CD4-positive, alpha-beta T cell treated with Interleukin-17A for 1 hour (primary cell): ENCODE results near the gene PTPRT.
"Not testable (repeated sequence)": the region's sequence is repeated elsewhere in the genome, so short reads cannot be mapped to it uniquely, and the experiment has no call there.

ENCODE experiments used
- DNase-seq: peaks from one replicate; pipeline ENCODE4 v3.0.0-alpha.2; 2020

Gene PTPRT

DNA sequence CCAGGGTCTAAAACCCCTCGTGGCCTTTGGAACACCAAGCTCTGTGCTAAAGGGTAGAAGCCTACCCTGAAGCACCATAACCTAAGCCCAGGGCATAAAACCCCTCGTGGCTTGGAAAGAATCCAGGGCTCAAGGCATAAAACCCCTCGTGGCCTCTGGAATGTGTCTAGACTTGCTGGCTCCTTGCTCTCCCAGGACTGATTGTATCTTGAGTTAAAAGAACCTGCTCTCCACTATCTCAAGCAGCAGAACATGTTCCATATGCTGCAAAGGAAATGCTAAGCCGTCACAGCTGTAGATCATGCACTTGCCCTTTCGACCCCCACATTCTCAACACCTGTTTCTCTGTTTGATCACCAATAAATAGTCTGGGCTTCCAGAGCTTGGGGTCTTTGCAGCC is 288.9 kb downstream of the PTPRT start:
- DNase-seq, result not testable (repeated sequence)

DNA sequence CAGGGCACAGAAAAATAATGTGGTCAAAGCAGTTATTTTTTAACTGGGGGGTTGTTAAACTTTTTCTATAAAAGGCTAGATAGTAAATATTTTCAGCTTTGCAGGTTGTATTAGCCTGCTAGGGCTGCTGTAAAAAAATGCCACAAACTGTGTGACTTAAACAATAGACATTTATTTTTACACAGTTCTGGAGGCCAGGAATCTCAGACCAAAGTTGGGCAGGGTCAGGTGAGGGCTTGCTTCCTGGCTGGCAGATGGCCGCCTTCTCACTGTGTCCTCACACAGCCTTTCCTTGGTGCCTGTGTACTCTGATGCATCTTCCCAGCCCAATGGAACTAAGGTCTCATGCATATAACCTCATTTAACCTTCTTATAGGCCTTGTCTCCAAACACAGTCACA is 294.7 kb downstream of the PTPRT start:
- no peak for DNase-seq

DNA sequence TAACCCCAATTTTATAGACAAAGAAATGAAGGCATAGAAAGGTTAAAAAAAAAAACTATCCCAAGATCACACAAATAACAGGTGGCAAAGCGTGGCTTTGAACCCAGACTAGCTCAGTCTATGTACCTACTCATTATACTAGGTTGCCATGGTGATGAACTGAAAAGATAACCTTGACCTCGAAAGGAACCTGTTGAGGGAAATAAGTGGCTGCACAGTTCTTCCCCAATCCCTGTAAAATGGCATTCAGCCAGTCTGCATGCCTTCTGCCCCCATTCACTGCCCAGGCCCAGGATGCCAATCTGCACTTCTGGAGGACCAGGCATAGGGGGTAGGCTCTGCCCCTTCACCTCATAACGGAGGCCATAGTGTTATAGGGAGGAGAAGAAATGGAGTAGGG is 295.2 kb downstream of the PTPRT start:
- DNase-seq, result no peak

- DNase-seq, result no peak
Observed at GRCh38 chr20:42889517-42889916, 300.2 kb downstream of the PTPRT start.

- DNase-seq, result no peak
Observed at GRCh38 chr20:42887281-42887680, 302.4 kb downstream of the PTPRT start.

DNA sequence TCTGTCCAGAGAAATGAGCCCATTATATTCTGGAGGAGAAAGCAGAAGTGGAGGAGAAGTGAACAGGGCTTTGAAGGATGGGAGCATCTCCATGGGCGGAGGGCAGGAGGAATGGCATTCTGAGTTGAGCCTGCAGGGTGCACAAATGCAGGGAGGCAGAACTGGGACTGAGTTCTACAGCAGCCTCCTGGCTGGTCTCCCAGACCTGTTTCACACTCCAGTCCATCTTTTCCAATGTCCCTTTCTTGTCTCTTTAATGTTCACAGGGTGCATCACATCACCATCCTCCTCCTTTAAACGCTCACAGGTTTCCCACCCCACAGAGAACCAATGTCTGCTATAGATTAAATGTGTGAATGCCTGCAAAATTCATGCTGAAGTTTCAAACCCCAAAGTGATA is 302.9 kb downstream of the PTPRT start:
- no peak for DNase-seq

- no peak for DNase-seq
Observed at GRCh38 chr20:42886046-42886445, 303.7 kb downstream of the PTPRT start.

GRCh38 chr20:42875581-42875980 is 314.1 kb downstream of the PTPRT start:
- DNase-seq, result no peak

- no peak for DNase-seq
Observed at GRCh38 chr20:42873259-42873658, 316.4 kb downstream of the PTPRT start.

- DNase-seq, result no peak
Observed at GRCh38 chr20:42864116-42864515, 325.6 kb downstream of the PTPRT start.

- DNase-seq, result no peak
Observed at GRCh38 chr20:42862446-42862845, 327.3 kb downstream of the PTPRT start.

DNA sequence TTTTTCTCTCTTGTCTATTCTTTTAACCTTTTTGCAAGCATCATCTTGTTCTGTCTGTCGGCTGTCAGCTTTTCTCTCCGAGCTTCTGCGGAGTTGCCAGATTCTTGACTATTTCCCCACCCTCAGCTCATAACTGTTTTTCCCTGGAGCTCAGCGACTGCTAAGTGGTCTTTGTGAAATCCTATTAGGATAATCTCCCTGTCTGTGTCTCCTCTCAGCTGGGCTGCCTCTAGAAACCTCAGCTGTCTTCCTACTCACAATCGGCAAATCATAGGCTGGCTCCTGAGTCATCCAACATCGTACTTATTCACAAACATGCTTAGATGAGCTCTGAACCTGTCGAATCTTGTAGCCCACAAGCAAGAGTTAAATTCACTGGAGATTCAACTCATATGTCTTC is 332.3 kb downstream of the PTPRT start:
- no peak for DNase-seq

DNA sequence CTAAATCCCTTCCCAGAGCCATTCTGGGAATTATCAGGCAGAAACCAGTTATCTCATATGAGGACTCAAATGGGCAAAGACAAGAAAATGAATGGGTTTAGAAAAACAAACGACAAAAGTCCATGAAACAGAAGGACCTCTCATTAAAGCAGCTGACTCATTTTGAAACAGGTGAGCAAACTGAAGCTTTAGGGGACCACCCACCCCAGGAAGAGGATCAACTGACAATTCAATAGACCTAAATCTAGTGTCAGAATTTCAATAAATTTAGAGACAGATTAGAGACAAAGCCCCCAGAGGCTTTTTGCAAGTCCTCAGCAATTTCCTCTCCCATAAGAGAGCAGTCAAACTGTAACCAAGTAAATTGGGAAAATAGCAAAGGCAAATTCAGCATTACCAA is 333.8 kb downstream of the PTPRT start:
- DNase-seq, result no peak

- no peak for DNase-seq
Observed at GRCh38 chr20:42852691-42853090, 337.0 kb downstream of the PTPRT start.

GRCh38 chr20:42846784-42847490 is 342.8 kb downstream of the PTPRT start:
- no peak for DNase-seq

- DNase-seq, result no peak
Observed at GRCh38 chr20:42844751-42845150, 345.0 kb downstream of the PTPRT start.

DNA sequence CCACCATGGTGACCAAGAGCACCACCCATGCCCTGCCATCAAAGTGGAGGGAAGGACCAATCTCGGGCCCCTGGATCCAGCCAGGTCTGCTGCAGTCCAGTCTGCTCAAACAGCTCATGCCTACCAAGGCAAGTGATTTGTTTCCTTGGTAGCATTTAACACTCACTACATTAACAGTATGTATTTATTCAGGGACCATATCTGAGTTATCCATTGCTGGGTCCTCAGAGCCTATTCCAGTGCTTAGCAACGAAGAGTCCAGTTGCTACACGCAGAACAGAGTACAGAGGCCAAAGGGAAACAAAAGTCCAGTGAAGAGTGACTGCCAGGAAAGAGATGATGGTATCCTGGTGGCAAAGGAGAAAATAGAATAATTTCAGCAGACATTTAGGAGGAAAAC is 352.2 kb downstream of the PTPRT start:
- DNase-seq, result no peak

- no peak for DNase-seq
Observed at GRCh38 chr20:42836339-42836738, 353.4 kb downstream of the PTPRT start.

- no peak for DNase-seq
Observed at GRCh38 chr20:42807876-42808275, 381.8 kb downstream of the PTPRT start.

DNA sequence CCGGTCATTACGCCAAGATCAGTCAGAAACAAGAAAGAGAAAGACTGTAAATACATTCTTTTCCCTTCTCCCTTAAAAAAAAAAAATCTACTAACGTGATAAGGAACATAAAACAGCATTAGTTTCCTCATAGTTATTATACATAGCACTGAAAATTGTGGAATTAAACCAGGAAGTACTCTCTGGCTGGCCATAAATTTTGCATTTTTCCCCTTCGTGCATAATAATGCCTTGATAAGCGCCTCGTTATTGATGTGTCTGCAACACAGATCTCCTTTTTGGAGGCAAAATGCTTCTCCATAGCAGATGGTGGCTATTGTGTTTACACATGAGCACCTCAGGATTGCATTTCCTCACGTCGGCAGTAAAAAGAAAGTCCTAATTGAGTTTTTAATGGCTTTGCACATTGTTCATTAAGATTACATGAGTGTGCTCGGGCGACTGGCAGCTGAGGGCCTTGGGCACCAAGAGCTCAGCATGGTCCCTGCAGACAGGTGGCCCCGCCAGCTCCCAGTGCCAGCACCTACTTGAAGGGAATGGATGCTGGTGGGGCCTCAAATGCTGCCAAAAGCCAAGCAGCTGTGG is 394.5 kb downstream of the PTPRT start:
- DNase-seq, result no peak

GRCh38 chr20:42792052-42792451 is 397.7 kb downstream of the PTPRT start:
- DNase-seq, result no peak

DNA sequence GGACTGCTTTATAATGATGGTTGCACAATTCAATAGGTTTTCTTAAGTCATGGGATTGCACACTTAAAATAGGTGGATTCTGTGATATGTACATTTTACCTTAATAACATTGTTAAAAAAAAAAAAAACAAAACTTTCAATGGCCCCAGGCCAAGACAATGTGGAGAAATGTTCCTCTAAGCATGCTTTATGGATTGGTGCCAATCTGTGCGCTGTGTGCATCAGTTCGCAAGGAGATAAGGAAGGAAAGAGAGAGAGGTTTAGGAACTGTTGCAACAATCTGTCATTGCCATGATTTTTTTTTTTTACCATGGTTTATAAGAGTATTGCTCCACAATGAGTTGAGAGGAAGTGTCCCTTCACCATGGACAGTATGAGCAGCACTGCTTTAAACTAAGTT is 399.6 kb downstream of the PTPRT start:
- no peak for DNase-seq

DNA sequence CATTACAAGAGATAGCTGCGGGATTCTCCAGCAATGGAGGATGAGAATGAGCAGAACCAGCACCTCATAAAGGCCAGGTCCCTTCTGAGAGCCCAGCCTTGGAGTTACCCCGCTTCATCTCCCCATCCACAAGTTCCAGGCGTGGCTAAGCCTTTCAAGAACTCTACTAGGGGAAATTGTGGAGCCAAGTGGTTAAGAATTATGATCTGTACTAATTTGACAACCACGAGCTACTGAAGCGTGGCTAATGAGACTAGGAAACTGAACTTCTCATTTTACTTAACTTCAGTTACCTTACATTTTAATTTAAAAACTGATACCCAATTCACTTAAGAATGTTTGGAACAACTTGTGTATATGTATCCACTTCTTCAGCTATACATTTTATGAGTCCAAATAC is 401.0 kb downstream of the PTPRT start:
- DNase-seq, result no peak

DNA sequence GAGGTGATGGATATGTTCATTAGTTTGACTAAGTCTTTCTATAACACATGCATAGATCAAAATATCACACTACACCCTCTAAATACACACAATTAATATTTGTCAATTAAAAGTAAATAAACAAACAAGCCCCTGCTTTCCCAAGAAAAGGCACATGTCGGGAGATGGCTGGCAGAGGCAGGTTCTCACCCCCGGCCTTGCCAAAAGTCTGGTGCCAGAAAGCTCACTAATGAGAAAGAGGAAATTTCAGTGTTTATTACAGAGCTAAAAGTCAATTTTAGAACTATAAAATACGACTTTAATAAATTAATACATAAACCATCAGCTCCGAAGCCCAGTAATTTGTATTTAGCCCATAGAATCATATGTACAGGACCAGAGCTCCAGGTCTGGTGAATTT is 404.7 kb downstream of the PTPRT start:
- DNase-seq, result no peak

GRCh38 chr20:42779216-42779615 is 410.5 kb downstream of the PTPRT start:
- no peak for DNase-seq
